ENCODE measurements around the gene ATP8A1. TPM values are rescaled to one million over a fixed set of nuclear protein-coding genes. Genes with fewer than 3 reads are reported as not detected.

Gene ATP8A1
- total and polyA plus RNA-seq, 2 donors from 2014 or later, result 4.6 to 27.4 TPM

DNA sequence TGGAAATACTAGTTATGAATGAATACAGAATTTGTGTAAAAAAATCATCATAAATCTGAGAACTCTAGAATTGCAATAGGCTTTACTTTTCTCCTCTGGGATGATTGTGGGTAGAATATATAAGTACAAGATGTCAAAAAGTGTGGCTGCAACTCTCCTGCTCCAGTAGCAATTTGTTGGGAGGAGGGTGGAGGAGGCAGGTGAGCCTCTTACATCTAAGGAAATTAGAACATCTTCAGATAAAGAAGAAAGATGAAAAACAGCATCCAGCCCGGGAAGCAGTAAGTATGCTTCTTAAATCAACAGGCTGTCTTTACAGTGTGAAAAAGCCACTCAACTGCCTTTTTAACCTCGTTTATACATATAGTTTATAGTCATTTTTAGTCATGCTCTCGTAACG lies 83.7 kb downstream of the ATP8A1 start:
- TF ChIP-seq, protein P1, sequence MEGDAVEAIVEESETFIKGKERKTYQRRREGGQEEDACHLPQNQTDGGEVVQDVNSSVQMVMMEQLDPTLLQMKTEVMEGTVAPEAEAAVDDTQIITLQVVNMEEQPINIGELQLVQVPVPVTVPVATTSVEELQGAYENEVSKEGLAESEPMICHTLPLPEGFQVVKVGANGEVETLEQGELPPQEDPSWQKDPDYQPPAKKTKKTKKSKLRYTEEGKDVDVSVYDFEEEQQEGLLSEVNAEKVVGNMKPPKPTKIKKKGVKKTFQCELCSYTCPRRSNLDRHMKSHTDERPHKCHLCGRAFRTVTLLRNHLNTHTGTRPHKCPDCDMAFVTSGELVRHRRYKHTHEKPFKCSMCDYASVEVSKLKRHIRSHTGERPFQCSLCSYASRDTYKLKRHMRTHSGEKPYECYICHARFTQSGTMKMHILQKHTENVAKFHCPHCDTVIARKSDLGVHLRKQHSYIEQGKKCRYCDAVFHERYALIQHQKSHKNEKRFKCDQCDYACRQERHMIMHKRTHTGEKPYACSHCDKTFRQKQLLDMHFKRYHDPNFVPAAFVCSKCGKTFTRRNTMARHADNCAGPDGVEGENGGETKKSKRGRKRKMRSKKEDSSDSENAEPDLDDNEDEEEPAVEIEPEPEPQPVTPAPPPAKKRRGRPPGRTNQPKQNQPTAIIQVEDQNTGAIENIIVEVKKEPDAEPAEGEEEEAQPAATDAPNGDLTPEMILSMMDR (IDR thresholded peaks at IDR 0.05; ENCODE audit: borderline replicate concordance, extremely low read depth, insufficient read depth), result no peak
- Histone ChIP-seq H3K36me3 (ENCODE audit: control insufficient read depth in 2 of 3, insufficient read depth in 3 of 3, low read length in 3 of 3) (no peaks in the 10 kb centered on the region), H3K4me1 (ENCODE audit: control insufficient read depth in 2 of 3, insufficient read depth in 2 of 3, low read depth in 1 of 3, low read length in 3 of 3) (peaks cover 0 to 2% (median 0%) of the 10 kb centered on the region in 3 donors), H3K9me3 (ENCODE audit: control insufficient read depth in 2 of 3, insufficient read depth in 1 of 3, low read length in 3 of 3) (no peaks in the 10 kb centered on the region), H3K4me3 (ENCODE audit: low read length in 3 of 3) (no peak overlapping the region), H3K9ac (ENCODE audit: low read length in 3 of 3) (no peak overlapping the region), H3K27me3 (ENCODE audit: control insufficient read depth, insufficient read depth, low read length) (no peaks in the 10 kb centered on the region), H3K27ac (ENCODE audit: low read depth in 2 of 2, low read length in 2 of 2) (no peak overlapping the region)
- no peak for DNase-seq
- FAIRE-seq, result no peak
- intact Hi-C loops (cut with DNase I), result no loop called here

DNA sequence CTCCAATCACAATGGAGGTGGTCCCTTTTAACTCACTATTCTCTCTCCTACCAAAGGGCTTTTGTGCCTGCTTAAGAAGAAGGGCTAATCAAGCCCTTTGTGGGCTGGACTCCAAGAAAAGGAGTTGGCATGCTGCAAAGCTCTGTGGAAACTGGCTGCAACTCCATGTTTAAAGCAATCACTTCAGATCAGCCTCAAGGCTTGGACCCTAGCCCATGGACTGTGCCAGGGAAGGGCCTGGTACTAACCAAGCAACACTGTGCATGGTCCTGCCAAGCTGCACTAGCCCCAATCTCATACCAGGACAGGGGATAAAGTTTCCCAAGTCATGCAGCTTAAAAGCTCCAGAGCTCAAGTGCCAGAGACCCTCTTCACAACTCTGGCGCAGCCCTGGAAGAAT lies 86.7 kb downstream of the ATP8A1 start:
- intact Hi-C loops (cut with DNase I), result no loop called here
- H3K9me3 ChIP-seq (ENCODE audit: control insufficient read depth in 2 of 3, insufficient read depth in 1 of 3, low read length in 3 of 3), result no peaks in the 10 kb centered on the region

DNA sequence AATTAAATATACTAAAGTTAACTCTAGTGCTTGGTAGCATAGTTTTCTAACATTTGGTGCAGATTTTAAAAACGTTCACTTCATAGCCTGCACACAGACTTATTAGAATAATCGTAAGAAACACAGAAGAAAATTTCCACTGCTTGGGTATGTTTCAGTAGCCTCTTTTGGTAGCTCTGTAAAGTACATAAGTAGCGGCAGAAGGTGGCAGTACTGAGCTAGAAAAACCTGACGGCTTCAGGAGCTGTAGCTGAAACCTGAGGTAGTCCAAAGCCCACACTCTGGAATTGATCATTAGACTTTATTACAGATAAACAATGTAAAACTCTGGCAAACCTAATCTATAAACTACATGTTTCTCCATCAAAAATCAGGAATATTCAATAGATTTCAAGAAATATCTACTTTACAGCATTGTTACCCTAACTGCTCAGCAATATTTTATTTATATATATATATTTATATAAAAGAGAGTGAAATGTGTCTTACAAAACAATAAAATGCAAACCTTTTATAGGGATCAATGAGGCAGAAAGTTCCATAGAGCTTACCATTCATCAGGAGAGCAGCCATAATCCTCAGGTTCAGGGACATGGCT lies 88.2 kb downstream of the ATP8A1 start:
- Histone ChIP-seq H3K9ac (ENCODE audit: low read length in 3 of 3) (no peak overlapping the region), H3K36me3 (ENCODE audit: control insufficient read depth in 2 of 3, insufficient read depth in 3 of 3, low read length in 3 of 3) (no peaks in the 10 kb centered on the region), H3K27ac (ENCODE audit: low read depth in 2 of 2, low read length in 2 of 2) (no peak overlapping the region), H3K27me3 (ENCODE audit: control insufficient read depth, insufficient read depth, low read length) (no peaks in the 10 kb centered on the region), H3K9me3 (ENCODE audit: control insufficient read depth in 2 of 3, insufficient read depth in 1 of 3, low read length in 3 of 3) (no peaks in the 10 kb centered on the region), H3K4me1 (ENCODE audit: control insufficient read depth in 2 of 3, insufficient read depth in 2 of 3, low read depth in 1 of 3, low read length in 3 of 3) (peaks cover 0 to 2% (median 0%) of the 10 kb centered on the region in 3 donors), H3K4me3 (ENCODE audit: low read length in 3 of 3) (no peak overlapping the region)
- intact Hi-C loops (cut with DNase I), result no loop called here
- TF ChIP-seq, protein P1 (IDR thresholded peaks at IDR 0.05; ENCODE audit: borderline replicate concordance, extremely low read depth, insufficient read depth), result peak; percentile 74
- FAIRE-seq (peak; percentile 96), DNase-seq (peak in 4 of 5 donors; percentile 56 to 89 (median 76))

More for the DNA sequence above, 86.7 kb downstream of the ATP8A1 start:
- Histone ChIP-seq H3K27ac (ENCODE audit: low read depth in 2 of 2, low read length in 2 of 2) (no peak overlapping the region), H3K27me3 (ENCODE audit: control insufficient read depth, insufficient read depth, low read length) (no peaks in the 10 kb centered on the region), H3K4me3 (ENCODE audit: low read length in 3 of 3) (no peak overlapping the region), H3K36me3 (ENCODE audit: control insufficient read depth in 2 of 3, insufficient read depth in 3 of 3, low read length in 3 of 3) (no peaks in the 10 kb centered on the region), H3K9ac (ENCODE audit: low read length in 3 of 3) (no peak overlapping the region), H3K4me1 (ENCODE audit: control insufficient read depth in 2 of 3, insufficient read depth in 2 of 3, low read depth in 1 of 3, low read length in 3 of 3) (peaks cover 0 to 2% (median 0%) of the 10 kb centered on the region in 3 donors)
- TF ChIP-seq, protein P1 (IDR thresholded peaks at IDR 0.05; ENCODE audit: borderline replicate concordance, extremely low read depth, insufficient read depth), result no peak
- DNase-seq (no peak), FAIRE-seq (no peak)

DNA sequence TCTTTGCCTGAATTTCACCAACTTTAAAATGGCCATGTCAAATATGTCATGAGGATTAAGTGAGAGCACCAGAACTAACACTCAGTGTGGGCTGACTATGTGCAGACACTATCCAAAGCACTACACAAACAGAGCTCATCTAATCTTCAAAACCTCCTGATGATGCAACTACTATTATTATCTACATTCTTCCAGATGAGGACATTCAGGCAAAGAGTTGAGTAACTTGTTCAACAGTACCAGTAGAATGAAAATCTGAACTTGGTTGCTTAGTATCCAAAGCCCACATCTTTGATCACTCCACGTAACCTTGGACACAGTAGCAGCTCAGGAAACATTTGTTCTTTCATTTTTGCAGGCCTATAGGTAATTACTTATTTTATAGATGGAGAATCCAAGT lies 90.1 kb downstream of the ATP8A1 start:
- DNase-seq (no peak), FAIRE-seq (no peak)
- peaks cover 0 to 2% (median 0%) of the 10 kb centered on the region in 3 donors for H3K4me1 ChIP-seq (ENCODE audit: control insufficient read depth in 2 of 3, insufficient read depth in 2 of 3, low read depth in 1 of 3, low read length in 3 of 3)
- no peak overlapping the region for H3K4me3 ChIP-seq (ENCODE audit: low read length in 3 of 3)
- H3K9ac ChIP-seq (ENCODE audit: low read length in 3 of 3), result no peak overlapping the region
- H3K27ac ChIP-seq (ENCODE audit: low read depth in 2 of 2, low read length in 2 of 2), result no peak overlapping the region
- intact Hi-C loops (cut with DNase I), result no loop called here
- TF ChIP-seq, protein P1 (IDR thresholded peaks at IDR 0.05; ENCODE audit: borderline replicate concordance, extremely low read depth, insufficient read depth), result no peak
- H3K9me3 ChIP-seq (ENCODE audit: control insufficient read depth in 2 of 3, insufficient read depth in 1 of 3, low read length in 3 of 3), result no peaks in the 10 kb centered on the region
- H3K27me3 ChIP-seq (ENCODE audit: control insufficient read depth, insufficient read depth, low read length), result no peaks in the 10 kb centered on the region
- no peaks in the 10 kb centered on the region for H3K36me3 ChIP-seq (ENCODE audit: control insufficient read depth in 2 of 3, insufficient read depth in 3 of 3, low read length in 3 of 3)
